HEK293 (cell line): ENCODE data around the gene CRTC3.
A peak's percentile ranks its signal among the peaks of the same experiment; 100 is the strongest.

Source experiments
- CTCF ChIA-PET: fragments of 350-600 bp; formaldehyde crosslinking; extraction: SDS; loops from one replicate; lab custom pipeline; 2021; ENCODE audit warnings: antibody characterized with exemption; lab: Yijun Ruan, JAX
- POLR2A ChIA-PET: fragments of 300-600 bp; formaldehyde crosslinking; extraction: SDS; loops from one replicate; lab custom pipeline; 2020; ENCODE audit warnings: antibody characterized with exemption, inconsistent platforms; lab: Yijun Ruan, JAX
- H3K27ac ChIP-seq: fragments of 200-500 bp; sonication (Bioruptor generic); 2 replicates; pipeline ENCODE4 v1.5.1; 2014; ENCODE audit warnings: low read depth, low read length, control low read depth, inconsistent platforms; ENCODE audit errors: extremely low read depth
- H3K36me3 ChIP-seq, 2 experiments: fragments of 200-500 bp in 1 of 2; sonication (Bioruptor generic) in 1 of 2; 1 replicate in 1 of 2; 2 replicates in 1 of 2; pipeline ENCODE4 v1.5.1; 2014 to 2017; ENCODE audit warnings: inconsistent platforms in 2 of 2, low read length in 2 of 2; ENCODE audit not compliant: control insufficient read depth in 2 of 2, insufficient read depth in 1 of 2
- H3K4me1 ChIP-seq: fragments of 200-500 bp; sonication (Bioruptor generic); 2 replicates; pipeline ENCODE4 v1.5.1; 2014; ENCODE audit warnings: mild to moderate bottlenecking, low read length, inconsistent platforms; ENCODE audit not compliant: control insufficient read depth, insufficient read depth
- H3K4me3 ChIP-seq: 2 replicates; pipeline ENCODE4 v1.5.1; 2011; ENCODE audit warnings: low read depth, mild to moderate bottlenecking, control low read depth, low read length, moderate library complexity
- H3K9me3 ChIP-seq: fragments of 200-500 bp; sonication (Bioruptor generic); 2 replicates; pipeline ENCODE4 v1.5.1; 2014; ENCODE audit warnings: low read depth, low read length, inconsistent platforms; ENCODE audit not compliant: control insufficient read depth, insufficient read depth
- BCL11A ChIP-seq: fragments of 450-650 bp; formaldehyde crosslinking; IDR thresholded peaks from 2 replicates; pipeline ENCODE4 v1.5.1; 2016; ENCODE audit warnings: low read depth, missing biosample characterization, missing genetic modification characterization
- GLIS2 ChIP-seq: fragments of 450-650 bp; formaldehyde crosslinking; IDR thresholded peaks from 2 replicates; pipeline ENCODE4 v1.5.1; 2016; ENCODE audit warnings: missing biosample characterization, missing genetic modification characterization
- KLF7 ChIP-seq: fragments of 450-650 bp; formaldehyde crosslinking; IDR thresholded peaks from 2 replicates; pipeline ENCODE4 v1.5.1; 2016; ENCODE audit warnings: missing biosample characterization, missing genetic modification characterization, borderline replicate concordance
- ZBTB48 ChIP-seq: fragments of 450-650 bp; formaldehyde crosslinking; IDR thresholded peaks from 2 replicates; pipeline ENCODE4 v1.5.1; 2016; ENCODE audit warnings: missing biosample characterization, missing genetic modification characterization
- ZEB2 ChIP-seq: fragments of 450-650 bp; formaldehyde crosslinking; IDR thresholded peaks from 2 replicates; pipeline ENCODE4 v1.5.1; 2016; ENCODE audit warnings: missing biosample characterization, missing genetic modification characterization
- ZFHX2 ChIP-seq: fragments of 450-650 bp; formaldehyde crosslinking; conservative IDR thresholded peaks from 2 replicates; pipeline ENCODE4 v1.5.1; 2016; ENCODE audit warnings: missing biosample characterization, missing genetic modification characterization
- ZNF146 ChIP-seq: fragments of 450-650 bp; formaldehyde crosslinking; IDR thresholded peaks from 2 replicates; pipeline ENCODE4 v1.5.1; 2016; ENCODE audit warnings: missing biosample characterization, missing genetic modification characterization
- ZNF175 ChIP-seq: fragments of 450-650 bp; formaldehyde crosslinking; IDR thresholded peaks from 2 replicates; pipeline ENCODE4 v1.5.1; 2016; ENCODE audit warnings: missing biosample characterization, missing genetic modification characterization
- ZNF274 ChIP-seq, 2 experiments: fragments of 200-500 bp in 1 of 2; fragments of 450-650 bp in 1 of 2; sonication (Bioruptor generic) in 1 of 2; formaldehyde crosslinking in 1 of 2; IDR thresholded peaks; 2 replicates each; pipeline versions ENCODE4 v1.5.1 to v1.6.1; 2014 to 2016; ENCODE audit warnings: borderline replicate concordance in 1 of 2, inconsistent platforms in 1 of 2, low read length in 1 of 2, missing biosample characterization in 1 of 2, missing genetic modification characterization in 1 of 2
- ZNF350 ChIP-seq: fragments of 450-650 bp; formaldehyde crosslinking; IDR thresholded peaks from 2 replicates; pipeline ENCODE4 v1.5.0; 2017; ENCODE audit warnings: missing biosample characterization, mild to moderate bottlenecking, missing genetic modification characterization
- ZNF521 ChIP-seq: fragments of 450-650 bp; formaldehyde crosslinking; IDR thresholded peaks from 2 replicates; pipeline ENCODE4 v1.5.1; 2017; ENCODE audit warnings: missing biosample characterization, mild to moderate bottlenecking, missing genetic modification characterization
- ZNF623 ChIP-seq: fragments of 450-650 bp; formaldehyde crosslinking; IDR thresholded peaks from 2 replicates; pipeline ENCODE4 v1.5.1; 2016; ENCODE audit warnings: missing biosample characterization, missing genetic modification characterization
- ZNF670 ChIP-seq: fragments of 450-650 bp; formaldehyde crosslinking; IDR thresholded peaks from 2 replicates; pipeline ENCODE4 v1.5.1; 2016; ENCODE audit warnings: missing biosample characterization, missing genetic modification characterization, low read depth
- ZNF701 ChIP-seq: fragments of 450-650 bp; formaldehyde crosslinking; IDR thresholded peaks from 2 replicates; pipeline ENCODE4 v1.5.1; 2016; ENCODE audit warnings: missing biosample characterization, missing genetic modification characterization
- ZNF768 ChIP-seq: fragments of 450-650 bp; formaldehyde crosslinking; IDR thresholded peaks from 2 replicates; pipeline ENCODE4 v1.5.1; 2018; ENCODE audit warnings: missing biosample characterization, mild to moderate bottlenecking, missing genetic modification characterization
- ZNF777 ChIP-seq: fragments of 450-650 bp; formaldehyde crosslinking; IDR thresholded peaks from 2 replicates; pipeline ENCODE4 v1.5.1; 2017; ENCODE audit warnings: missing biosample characterization, missing genetic modification characterization, borderline replicate concordance
- ZNF791 ChIP-seq: fragments of 450-650 bp; formaldehyde crosslinking; IDR thresholded peaks from 2 replicates; pipeline ENCODE4 v1.5.1; 2016; ENCODE audit warnings: missing biosample characterization, missing genetic modification characterization
- ZSCAN30 ChIP-seq: fragments of 450-650 bp; IDR thresholded peaks from 2 replicates; pipeline ENCODE4 v1.5.1; 2018; ENCODE audit warnings: missing biosample characterization, mild to moderate bottlenecking, missing genetic modification characterization, moderate library complexity
- TF ChIP-seq, protein P1 (sequence below): fragments of 450-650 bp; formaldehyde crosslinking; IDR thresholded peaks from 2 replicates; pipeline ENCODE4 v1.5.1; 2016; ENCODE audit warnings: missing biosample characterization, missing genetic modification characterization, low read depth
- TF ChIP-seq, protein P2 (sequence below): fragments of 450-650 bp; IDR thresholded peaks from 2 replicates; pipeline ENCODE4 v1.5.1; 2018; ENCODE audit warnings: missing biosample characterization, mild to moderate bottlenecking, missing genetic modification characterization

CRTC3 gene

DNA sequence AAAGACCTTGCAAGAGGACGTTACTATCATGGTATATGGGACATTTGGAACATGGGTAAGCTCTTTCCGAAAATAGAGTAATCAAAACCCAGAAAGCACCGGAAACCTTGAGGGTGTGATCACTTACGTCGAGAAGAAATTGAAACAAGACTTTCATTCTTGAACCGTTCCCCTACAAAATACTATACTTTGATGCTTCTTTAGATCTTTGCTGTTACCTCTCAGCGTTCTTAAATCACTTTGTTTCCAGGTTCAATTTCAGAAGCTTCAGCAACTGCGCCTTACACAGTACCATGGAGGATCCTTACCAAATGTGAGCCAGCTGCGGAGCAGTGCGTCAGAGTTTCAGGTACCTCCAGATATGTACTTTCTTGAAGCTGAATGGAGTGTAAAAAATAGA is 10.1 kb downstream of the CRTC3 start (continued):
- no peak for TF ChIP-seq ZNF521 (tag by site-specific recombination)
- TF ChIP-seq ZNF350 (tag by site-specific recombination): no peak
- no peak for TF ChIP-seq ZNF274 (IDR thresholded peaks at IDR 0.05; ENCODE audit: low read length)
- no peak for TF ChIP-seq ZNF274 (tag by site-specific recombination; IDR thresholded peaks at IDR 0.05; ENCODE audit: borderline replicate concordance)
- TF ChIP-seq ZNF670 (tag by site-specific recombination): no peak

DNA sequence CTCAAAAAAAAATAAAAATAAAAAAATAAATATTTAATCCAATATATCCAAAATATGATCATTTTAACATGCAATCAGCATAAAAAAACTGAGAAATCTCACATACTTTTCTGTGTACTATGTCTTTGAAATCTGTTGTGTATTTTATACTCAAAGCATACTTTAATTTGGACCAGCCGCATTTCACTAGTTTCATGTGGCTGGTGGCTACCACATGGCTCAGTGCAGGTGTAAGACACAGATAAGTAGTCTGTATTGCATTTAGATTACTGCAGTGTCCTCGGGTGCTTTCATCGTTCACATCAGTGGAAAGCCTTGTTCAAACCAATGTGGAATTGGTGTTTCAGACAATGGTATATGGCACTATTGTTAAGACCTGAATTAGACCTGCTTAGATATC is 11.0 kb downstream of the CRTC3 start:
- H3K4me3 ChIP-seq: no peak overlapping the region
- no peaks in the 10 kb centered on the region for H3K9me3 ChIP-seq
- peaks cover 18% of the 10 kb centered on the region for H3K4me1 ChIP-seq
- TF ChIP-seq, protein P1, sequence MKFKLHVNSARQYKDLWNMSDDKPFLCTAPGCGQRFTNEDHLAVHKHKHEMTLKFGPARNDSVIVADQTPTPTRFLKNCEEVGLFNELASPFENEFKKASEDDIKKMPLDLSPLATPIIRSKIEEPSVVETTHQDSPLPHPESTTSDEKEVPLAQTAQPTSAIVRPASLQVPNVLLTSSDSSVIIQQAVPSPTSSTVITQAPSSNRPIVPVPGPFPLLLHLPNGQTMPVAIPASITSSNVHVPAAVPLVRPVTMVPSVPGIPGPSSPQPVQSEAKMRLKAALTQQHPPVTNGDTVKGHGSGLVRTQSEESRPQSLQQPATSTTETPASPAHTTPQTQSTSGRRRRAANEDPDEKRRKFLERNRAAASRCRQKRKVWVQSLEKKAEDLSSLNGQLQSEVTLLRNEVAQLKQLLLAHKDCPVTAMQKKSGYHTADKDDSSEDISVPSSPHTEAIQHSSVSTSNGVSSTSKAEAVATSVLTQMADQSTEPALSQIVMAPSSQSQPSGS (tag by site-specific recombination): no peak
- TF ChIP-seq ZNF146 (tag by site-specific recombination) (no peak), KLF7 (tag by site-specific recombination) (no peak), BCL11A (tag by site-specific recombination) (no peak), ZBTB48 (tag by site-specific recombination) (no peak), ZNF175 (tag by site-specific recombination) (no peak), ZNF701 (no peak), ZNF623 (tag by site-specific recombination) (no peak), ZNF791 (tag by site-specific recombination) (no peak), GLIS2 (tag by site-specific recombination) (no peak)
- TF ChIP-seq, protein P2, sequence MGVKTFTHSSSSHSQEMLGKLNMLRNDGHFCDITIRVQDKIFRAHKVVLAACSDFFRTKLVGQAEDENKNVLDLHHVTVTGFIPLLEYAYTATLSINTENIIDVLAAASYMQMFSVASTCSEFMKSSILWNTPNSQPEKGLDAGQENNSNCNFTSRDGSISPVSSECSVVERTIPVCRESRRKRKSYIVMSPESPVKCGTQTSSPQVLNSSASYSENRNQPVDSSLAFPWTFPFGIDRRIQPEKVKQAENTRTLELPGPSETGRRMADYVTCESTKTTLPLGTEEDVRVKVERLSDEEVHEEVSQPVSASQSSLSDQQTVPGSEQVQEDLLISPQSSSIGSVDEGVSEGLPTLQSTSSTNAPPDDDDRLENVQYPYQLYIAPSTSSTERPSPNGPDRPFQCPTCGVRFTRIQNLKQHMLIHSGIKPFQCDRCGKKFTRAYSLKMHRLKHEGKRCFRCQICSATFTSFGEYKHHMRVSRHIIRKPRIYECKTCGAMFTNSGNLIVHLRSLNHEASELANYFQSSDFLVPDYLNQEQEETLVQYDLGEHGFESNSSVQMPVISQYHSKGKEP (tag by site-specific recombination): no peak
- H3K27ac ChIP-seq: no peak overlapping the region
- POLR2A ChIA-PET: no interaction called here
- CTCF ChIA-PET: no interaction called here
- H3K36me3 ChIP-seq: peaks cover 3 to 22% of the 10 kb centered on the region in 2 experiments; a peak in 2 of 3 replicates

DNA sequence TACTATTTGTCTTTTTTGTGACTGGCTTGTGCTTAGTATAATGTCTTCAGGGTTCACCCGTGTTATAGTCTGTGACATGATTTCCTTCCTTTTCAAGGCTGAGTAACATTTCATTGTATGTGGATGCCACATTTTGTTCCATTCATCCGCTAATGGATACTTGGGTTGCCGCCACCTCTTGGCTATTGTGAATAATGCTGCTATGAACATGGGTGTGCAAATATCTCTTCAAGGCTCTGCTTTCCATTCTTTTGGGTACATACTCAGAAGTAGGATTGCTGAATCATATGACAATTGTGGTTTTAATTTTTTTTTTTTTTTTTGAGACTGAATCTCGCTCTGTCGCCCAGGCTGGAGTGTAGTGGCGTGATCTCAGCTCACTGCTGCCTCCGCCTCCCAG is 15.4 kb downstream of the CRTC3 start:
- H3K9me3 ChIP-seq: no peaks in the 10 kb centered on the region
- no peak overlapping the region for H3K4me3 ChIP-seq
- peaks cover 22 to 24% of the 10 kb centered on the region in 2 experiments; a peak in 2 of 3 replicates for H3K36me3 ChIP-seq
- POLR2A ChIA-PET: no interaction called here
- H3K4me1 ChIP-seq: no peaks in the 10 kb centered on the region
- CTCF ChIA-PET: no interaction called here
- no peak overlapping the region for H3K27ac ChIP-seq
- no peak for TF ChIP-seq ZEB2 (tag by site-specific recombination)
- TF ChIP-seq ZNF777 (tag by site-specific recombination): no peak
- TF ChIP-seq ZSCAN30 (tag by site-specific recombination): no peak
- TF ChIP-seq ZNF146 (tag by site-specific recombination): peak; percentile 52; the same call in 1 of the 2 replicates
- no peak for TF ChIP-seq ZFHX2 (tag by site-specific recombination)
- TF ChIP-seq ZNF768 (tag by site-specific recombination): no peak
- TF ChIP-seq, protein P2 (tag by site-specific recombination): no peak
- TF ChIP-seq, all 188 proteins: peak for 1
